Measurements from ENCODE around the gene TXNRD2.

The TXNRD2 gene

DNA sequence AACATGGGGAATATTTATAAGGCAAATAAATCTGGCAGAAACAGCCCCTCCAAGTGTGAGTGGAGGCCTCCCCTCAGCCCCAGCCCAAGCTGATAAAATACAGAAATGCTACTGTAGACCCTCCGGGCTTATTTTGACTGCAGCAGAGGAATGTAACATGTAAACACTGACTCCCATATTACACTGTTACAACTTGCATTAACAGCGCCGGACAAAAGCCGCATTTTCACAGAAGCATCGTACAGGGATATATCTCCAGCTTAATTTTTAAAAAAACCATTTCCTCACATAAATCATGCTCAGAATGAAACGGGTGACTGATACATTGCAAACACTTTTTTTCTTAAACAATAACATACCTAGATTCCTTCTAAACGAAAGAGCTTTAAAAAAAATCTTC, 36.7 kb downstream of the TXNRD2 start:
- no peak for DNase-seq (ENCODE audit: low spot score)

DNA sequence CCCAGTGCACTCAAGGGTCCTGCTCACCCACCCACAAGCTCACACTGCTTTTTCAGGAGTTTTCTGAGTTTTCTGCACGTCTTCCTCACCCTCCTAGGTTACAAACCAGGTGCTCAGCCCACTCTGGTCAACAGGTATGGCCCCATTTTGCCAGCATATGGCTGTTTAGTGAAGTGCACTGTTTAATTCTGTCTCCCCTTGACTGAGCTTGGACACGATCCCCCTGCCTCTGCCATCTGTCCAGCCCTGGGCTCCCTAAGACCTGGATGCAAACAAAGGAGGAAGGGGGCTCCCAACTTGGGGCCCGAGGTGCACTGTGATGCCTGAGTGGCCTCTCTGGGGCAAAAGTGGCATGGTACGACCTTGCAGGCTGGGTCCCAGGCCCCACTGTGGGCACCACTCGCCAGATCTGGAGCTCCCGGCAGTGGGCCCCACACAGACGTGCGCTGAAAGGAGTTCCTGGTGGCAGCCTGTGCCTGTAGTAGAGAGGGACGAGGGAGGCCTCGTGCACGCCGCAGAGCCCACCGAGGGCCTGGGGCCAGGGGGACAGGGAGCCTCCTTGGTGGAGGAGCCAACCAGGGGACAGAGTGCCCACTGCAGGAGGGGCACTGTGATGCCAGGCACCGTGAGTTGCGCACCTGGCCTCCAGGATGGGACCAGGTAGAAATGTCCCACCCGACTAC, 37.3 kb downstream of the TXNRD2 start:
- no peak for DNase-seq (ENCODE audit: low spot score)

DNA sequence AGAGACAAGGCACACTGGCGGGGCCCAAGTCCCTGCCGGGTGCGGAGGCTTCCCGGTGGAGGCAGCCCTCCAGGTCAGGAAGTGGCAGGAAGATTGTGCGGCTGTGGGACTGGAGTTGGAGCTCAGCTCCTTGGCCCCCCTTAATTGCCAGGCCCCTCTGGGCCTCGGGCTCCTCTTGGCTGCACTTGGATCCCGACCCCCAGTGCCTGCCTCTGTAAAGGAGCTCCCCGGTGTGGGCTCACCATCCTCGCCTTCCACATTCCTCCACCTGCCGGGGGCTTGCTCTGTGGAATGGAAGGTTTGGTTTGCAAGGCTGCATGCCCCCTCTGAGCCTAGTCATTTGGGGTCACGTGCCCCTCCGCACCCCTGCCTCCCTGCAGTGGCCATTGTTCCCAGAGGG, 38.1 kb downstream of the TXNRD2 start:
- no peak for DNase-seq (ENCODE audit: low spot score)

DNA sequence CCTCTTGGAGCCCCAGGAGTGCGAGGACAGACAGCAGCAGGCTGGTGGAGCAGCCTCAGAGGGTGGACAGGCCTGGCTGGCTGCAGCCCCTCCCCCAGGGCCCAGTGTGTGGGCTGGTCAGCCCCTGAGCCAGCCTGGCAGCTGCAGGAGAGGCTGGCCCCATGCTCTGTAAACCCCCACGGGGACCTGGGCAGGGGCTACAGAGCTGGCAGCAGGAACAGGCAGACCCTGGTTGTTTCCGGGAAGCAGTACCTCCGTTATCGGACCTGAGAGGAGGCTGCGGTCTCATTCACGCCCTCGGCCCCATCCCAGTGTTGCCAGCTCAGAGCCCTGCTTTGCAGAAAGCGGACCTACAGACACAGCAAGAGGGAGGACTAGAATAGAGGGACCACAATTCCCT, 38.6 kb downstream of the TXNRD2 start:
- DNase-seq (ENCODE audit: low spot score) = no peak

DNA sequence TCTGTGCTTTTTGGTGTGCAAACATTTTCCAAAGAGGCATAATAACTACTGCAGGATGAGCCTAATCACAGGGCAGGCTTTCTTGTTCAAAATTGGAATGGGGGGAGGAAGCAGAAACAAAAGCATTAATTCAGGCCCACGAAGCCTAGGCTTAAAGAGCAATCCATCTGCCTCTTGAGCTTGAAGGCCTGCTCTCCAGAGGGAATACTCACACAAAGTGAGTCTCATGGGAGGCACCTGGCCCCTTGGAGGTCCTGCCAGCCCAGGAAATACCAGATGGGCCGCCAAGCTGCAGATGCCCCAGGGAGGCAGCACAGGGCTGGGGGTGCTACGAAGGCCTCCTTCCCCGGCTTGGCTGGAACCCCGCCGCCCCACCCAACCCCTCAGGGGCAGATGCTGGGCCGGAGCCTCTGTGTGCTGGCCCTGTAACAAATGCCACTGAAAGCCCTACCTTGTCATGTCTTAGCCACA, 39.3 kb downstream of the TXNRD2 start:
- DNase-seq (ENCODE audit: low spot score) = no peak

DNA sequence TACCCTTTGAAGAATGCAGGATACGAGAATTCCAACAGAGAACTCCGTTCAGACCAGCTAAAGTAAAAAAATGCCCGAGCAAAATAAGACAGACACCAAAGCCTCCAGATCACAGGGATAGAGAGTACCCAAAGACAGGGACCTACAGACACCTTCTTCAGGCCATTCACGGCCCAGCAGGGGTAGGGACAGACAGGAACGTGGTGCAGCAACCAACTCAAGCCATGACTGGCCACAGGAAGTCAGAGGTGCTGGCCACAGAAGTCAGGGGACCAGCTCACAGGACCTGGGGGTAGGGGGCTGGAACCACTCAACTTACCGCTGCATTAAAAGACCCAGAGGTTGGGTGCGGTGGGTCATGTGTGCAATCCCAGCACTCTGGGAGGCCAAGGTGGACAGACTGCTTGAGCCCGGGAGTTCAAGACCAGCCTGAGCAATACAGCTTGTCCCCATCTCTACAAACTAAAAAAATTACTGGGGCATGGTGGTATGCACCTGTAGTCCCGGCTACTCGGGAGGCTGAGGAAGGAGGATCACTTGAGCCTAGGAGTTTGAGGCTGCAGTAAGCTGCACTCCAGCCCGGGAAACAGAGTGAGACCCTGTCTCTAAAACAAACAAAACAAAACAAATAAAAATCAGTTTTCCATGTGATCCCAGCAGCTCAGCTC, 39.9 kb downstream of the TXNRD2 start:
- no peak for DNase-seq (ENCODE audit: low spot score)

DNA sequence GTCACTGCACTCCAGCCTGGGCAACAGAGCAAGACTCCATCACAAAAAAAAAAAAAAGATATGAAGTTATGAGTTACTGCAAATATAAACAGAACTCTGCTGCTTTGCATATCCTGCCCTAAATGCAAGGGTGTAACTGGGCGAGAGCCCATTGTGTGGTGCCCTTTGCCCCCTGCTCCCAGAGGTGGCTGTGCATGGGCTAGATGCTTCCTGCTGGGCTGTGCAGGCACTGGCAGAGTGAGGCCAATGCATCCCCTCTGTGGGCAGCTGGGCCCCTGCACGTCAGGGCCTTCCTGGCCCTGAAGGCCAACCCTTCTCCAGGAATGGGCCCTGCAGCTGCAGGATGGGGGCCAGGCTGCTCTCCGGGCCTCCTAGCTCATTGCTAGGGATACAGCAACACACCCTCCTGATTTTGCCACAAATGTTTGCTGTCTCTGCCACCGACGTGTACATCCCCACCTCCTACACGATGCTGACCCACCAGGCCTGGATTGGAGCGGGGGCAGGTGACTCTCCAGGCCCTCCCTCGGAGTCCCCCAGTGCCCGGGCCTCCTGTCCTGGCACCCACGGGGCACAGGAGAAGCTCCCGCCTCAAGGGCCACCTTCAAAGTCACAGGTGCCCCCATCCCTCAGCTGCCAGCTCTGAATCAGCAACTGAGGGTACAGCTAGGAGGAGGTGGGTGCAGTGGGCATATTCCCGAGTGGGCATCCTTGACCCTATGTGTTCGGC, 40.7 kb downstream of the TXNRD2 start:
- DNase-seq (ENCODE audit: low spot score) = no peak

DNA sequence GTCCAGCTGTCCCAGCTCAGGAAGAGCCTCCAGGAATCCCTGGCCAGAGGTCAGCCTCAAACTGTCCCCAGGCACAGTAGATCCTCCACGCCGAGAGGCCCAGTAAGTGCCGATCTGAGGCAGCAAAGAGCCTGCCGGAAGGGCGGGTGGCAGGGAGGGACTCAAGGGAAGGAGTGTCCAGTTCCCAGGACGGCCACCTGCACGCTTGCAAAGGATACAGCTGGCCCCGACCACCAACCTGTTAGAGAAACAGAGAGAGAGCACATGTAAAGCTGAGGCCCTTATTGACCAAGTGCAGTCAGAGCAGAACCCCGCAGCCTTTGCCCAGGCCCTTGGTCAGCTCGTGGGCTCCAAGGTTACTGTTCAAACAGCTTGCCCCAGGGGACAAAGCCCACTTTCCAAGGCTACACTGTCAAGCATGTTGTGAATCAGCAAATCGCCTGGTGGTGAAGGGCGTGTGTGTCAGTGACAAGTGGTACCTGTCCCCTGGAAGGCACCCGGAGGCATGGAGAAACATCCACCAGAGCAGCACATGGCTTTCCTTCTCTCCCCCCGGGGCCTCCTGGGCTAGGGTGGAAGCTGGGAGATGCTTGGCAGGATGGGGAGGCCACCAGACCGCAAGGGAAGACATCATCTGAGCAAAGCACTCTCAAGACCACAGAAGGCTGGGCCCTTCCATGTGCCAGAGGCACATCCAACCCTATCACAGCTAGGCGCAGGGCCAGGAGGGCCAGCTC, 42.6 kb downstream of the TXNRD2 start:
- no peak for DNase-seq (ENCODE audit: low spot score)

DNA sequence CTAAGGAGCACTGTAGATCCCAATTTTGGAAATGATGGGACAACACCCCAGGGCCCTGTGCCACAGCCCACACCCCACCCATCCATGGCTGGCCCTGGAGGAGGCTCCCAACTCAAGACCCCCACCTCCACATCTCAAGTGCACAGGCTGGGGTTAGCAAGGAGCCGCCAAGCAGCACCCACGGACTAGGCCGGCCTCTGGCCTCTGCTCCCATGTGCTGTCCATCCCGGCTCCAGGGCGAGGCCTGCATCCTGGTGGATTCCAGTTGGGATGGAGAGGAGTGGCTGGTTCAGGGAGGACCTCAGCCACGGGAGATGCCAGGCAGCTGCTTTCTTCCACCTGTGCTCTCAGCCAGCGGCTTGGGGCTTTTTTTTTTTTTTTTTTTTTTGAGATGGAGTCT, 43.5 kb downstream of the TXNRD2 start:
- no peak for DNase-seq (ENCODE audit: low spot score)

DNA sequence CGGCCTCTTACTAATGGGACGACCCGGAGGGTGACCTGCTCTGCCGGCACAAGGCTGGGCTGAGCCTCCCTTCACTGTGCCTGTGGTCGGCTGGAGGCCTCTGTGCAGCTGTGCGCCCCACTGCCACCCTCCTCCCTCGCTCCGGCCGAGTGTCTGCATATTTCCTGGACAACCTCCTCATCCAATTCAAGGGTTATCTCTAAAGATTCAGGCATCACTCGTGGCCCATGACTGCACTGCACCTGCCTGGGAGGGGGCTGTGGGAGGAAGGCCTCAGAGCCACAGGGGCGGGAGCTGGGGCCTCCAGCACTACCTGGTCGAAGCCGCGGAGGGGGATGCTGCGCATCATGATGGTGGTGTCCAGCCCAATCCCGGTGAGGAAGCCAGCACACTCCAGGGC, 43.9 kb downstream of the TXNRD2 start:
- DNase-seq (ENCODE audit: low spot score) = no peak

DNA sequence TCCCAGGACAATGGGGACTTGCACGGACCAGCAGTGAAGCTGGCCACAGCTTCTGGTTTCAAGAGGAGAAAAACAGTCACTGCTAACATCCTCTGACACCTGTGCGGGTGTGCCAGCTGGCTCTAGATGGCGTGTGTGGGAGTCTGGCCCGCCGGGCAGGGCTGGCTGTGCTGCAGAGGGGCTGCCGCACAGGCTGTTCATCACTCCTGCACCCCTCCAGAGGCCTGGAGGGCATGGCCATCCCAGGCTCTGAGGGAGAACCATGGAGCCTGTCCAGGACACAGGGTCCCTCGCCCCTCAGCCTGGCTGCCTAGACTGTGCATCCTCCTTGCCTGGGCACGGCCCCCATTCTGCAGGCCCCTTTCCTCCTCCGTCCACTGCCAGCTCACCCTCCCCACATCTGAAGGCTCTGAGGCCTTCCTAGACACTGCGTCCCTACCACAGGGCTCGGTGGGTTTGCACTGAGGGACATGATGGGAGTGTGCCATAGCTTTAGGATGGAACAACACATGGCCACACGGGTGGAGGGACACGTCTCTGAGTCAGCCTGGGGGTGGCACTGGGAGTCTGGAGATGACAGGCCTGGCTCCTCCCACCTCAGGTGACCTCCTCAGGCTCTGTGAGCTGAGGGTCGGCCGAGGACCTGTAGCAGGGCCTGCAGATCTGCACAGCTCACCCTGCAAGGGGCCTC, 44.8 kb downstream of the TXNRD2 start:
- no peak for DNase-seq (ENCODE audit: low spot score)

DNA sequence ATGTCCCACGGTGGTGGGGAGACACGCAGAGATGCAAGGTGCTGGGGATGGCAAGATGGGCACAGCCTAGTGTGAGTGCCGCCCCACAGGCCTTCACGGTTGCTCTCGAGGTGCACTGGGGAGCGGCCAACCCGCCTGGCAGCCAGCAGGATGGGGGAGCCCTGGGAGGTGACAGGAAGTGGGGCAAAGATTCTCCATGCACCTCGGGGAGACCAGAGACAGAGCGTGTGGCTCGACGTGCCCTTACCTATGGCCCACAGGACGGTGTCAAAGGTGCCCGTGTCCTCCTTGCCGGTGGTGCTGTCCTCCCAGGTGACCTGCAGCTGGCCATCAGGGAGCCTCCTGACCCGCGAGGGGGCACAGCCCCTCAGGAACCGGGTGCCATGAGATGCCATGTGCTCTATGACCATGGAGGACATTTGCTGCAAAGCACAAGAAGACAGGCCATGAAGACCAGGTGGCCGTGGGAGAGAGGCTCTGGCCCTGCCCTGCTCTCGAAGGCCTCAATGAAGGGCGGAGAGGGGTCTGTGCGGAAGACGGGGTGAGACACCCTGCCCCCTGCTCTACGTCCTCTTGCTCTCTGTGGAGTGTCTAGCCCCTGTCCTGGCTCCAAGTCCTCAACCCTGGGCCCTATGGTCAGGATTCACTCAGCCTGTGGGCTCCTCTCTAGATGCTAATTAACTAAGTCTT, 46.3 kb downstream of the TXNRD2 start:
- DNase-seq (ENCODE audit: low spot score) = no peak

DNA sequence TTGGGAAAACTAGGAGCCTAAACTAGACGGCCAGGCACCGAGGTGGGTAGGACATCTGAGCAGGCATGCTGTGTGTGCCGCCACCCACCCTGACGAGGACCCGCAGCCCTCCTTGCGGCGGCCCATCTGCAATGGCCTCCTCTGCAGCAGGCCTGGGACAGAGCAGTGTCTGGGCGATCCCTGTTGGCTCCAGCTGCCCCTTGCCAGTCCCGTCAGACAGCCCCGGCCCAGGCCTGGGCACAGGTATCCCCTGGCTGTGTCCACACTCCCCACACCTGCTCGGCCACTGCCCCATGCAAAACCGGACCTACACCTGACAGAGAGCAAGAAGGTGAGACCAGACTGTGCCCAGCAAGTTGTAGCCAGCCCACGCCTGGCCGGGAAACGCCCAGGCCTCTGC, 48.3 kb downstream of the TXNRD2 start:
- DNase-seq (ENCODE audit: low spot score) = no peak

DNA sequence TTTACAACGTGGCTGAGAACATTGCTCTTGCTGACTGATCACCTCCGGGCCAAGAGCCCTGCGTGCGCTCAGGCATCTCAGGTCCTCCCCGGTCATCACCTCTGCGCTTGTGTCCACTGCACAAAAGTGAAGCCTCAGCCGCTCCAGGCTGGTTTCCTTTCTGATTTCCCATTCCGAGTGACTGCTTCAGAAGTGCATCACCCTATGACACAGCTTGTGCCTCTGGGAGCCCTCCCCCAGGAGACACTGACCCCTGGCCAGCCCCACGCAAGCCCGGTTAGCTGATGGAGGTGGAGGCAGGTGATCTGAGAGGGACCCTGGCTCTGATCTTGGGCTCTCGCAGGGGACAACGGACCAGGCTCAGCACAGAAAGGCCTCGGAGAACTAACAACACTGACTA, 48.7 kb downstream of the TXNRD2 start:
- no peak for DNase-seq (ENCODE audit: low spot score)

DNA sequence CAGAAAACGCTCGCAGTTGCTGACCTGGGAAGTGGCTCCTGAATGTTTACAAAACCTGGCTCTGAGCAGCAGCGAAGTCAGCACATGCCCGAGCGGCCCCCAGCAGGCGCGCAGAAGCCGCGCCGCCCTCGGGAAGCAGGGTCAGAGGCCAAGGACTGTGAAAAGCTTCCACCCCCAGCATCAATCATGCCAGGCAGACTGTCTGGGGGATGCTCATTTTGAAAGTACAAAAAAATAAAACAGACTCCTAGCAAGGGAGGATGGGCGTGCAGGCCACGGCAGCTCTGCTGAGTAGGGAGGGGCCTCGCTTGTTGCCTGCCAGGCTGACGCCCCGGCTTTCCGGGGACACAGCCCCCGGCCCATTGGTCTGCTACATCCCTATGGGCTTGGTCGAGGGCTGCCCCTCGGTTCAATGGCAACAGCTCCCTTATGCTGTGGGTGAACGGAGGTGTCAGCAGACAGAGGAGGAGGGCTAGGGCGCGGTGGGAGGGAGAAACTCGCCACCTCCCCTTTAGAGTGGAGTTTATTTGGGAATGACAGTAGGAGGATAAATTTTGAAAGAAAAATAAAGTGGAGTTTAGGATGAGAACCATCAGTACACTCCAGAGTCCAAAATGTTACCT, 49.2 kb downstream of the TXNRD2 start:
- DNase-seq (ENCODE audit: low spot score) = peak; percentile 17

DNA sequence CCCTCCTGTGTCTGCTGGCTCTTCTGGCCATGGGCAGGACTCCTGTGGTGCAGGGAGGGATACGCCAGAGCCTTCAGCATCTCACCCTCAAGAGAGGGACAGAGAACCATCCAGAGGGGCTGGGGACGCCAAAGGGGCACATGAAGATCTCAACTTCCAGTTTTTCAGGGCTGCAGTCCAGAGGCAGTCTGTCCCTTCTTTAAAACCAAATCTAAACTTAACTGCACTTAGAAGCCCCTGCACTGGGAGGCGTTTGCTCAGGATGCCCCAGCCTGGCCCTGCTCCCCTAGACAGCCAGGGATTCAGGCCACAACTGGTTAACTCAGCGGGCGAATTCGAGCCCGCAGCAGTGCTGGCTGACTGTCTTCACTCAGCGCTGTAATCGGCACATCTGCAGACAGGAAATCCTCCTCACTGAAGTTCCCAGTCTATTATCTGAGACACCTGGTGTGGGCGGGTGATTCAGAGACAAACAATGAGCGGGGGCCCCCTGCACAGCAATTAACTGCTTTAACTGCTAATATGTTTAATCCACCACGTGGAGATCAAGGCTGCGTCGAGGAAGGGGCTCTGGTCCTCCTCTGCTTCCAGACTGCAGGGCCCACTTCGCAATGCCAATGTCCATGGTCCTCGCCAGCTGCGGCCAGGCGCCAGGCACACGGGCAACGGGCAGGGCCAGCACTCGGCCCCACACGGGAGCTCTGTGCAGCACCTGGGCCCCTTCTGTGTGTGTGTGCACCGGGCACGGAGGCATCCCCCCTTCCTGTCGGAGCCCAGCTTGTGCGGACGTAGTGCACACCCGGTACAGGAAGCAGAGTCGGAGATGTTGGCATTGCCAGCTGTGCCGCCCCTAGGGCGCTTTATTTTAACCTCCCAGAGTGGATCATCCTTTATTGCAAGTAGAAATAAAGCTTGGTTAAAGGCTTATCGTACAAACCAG, 50.0 kb downstream of the TXNRD2 start:
- peak; percentile 63 for DNase-seq (ENCODE audit: low spot score)

DNA sequence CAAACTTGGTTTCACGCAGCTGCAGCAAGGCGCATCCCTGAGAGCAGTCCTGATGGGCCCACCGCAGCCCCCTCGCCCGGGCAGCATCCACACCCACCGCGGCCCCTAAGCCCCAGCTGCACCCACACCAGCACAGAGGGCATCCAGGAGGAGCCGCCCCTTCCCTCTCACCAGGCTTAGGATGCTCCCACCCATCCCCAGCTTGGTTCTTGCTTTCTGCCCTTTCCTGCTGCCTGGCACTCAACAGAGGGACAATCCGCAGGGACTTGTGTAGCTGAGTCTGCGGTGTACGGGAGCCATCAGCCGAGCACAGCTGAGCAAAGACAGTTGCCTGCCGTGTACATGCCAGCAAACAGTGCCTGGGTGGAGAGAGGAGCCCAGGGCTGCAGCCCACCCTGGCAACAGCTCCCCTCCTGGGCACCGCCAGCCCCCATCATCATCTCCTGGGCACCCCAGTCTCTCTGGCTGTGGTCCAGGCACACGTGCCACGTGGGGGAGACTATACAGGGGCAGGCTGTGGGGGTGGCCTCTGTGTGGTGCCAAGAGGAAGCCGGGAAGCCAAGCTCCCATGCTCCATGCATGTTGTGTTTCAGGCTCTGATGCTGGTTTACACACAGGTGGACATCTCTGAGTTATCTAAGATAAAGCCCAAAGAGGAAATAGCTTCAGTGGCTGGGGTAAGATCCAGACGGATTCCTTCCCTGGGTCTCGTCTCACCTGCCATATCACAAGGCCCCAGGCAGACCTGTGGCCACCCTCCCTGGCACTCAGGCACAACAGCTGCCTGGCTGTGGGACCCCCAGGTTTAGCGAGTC, 50.9 kb downstream of the TXNRD2 start:
- no peak for DNase-seq (ENCODE audit: low spot score)

DNA sequence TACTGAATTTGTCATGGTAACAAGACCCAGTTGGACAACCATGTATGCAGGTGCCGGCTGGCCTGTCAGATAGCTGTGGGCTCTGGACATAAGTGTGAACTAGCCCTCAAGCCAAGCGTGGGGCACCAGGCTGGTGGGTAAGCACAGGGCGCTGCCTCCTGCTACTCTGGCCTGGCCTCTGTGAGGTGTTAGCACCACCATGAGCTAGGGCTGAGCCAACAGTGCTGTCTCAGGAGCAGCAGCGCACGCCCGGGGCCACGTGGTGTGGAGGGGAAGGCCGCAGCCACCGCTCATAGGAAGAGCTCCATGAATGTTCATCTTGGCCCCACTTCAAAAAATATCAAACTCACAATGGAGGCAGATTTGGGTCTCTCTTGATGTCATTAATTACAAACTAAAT, 51.7 kb downstream of the TXNRD2 start:
- no peak for DNase-seq (ENCODE audit: low spot score)

Data from putamen (tissue), 1 donor.